GM12878 (cell line): Measurements from ENCODE around the gene BEX1. TPM values are rescaled to one million over a fixed set of nuclear protein-coding genes. Genes with fewer than 3 reads are reported as not detected.

Experiments
- ELK1 ChIP-seq: IDR thresholded peaks from 2 replicates; pipeline ENCODE4 v1.6.1; 2012; ENCODE audit warnings: low read depth, low read length, improper control_type of control experiment
- IRF3 ChIP-seq: fragments of 450-650 bp; IDR thresholded peaks from 2 replicates; pipeline ENCODE4 v1.6.1; 2014; ENCODE audit warnings: mild to moderate bottlenecking
- NKRF ChIP-seq: fragments of 450-650 bp; conservative IDR thresholded peaks from 2 replicates; pipeline ENCODE4 v1.6.1; 2017; ENCODE audit warnings: mild to moderate bottlenecking, moderate library complexity
- POLR2AphosphoS5 ChIP-seq: IDR thresholded peaks from 2 replicates; pipeline ENCODE4 v1.6.1; 2011; ENCODE audit warnings: mild to moderate bottlenecking, low read length, inconsistent platforms
- PRDM15 ChIP-seq: fragments of 450-650 bp; formaldehyde crosslinking; IDR thresholded peaks from 2 replicates; pipeline ENCODE4 v1.4.0; 2020; ENCODE audit warnings: mild to moderate bottlenecking, moderate library complexity
- polyA plus RNA-seq, 11 experiments: library from polyadenylated mRNA; depleted of rRNA in 4 of 11; unstranded in 6 of 11; stranded (reverse) in 5 of 11; fragments of >200 nt; fragmentation: Nextera tagmentation in 4 of 11; fragmentation: Illumina TruSeq in 1 of 11; extraction: Ambion mirVana in 4 of 11; extraction: Trizol in 1 of 11; gene quantifications; 1 replicate in 1 of 11; 2 replicates in 10 of 11; pipeline versions ENCODE4 v1.2.1 to v1.2.3, GENCODE V29; 2011 to 2016; ENCODE audit warnings: inconsistent platforms in 2 of 11, missing spikeins in 2 of 11, low read depth in 1 of 11
- total RNA-seq, 4 experiments: library from RNA; depleted of rRNA in 3 of 4; stranded (reverse); fragments of >200 nt in 3 of 4; fragmentation: Illumina TruSeq in 1 of 4; extraction: Trizol in 1 of 4; gene quantifications; 2 replicates each; pipeline versions ENCODE4 v1.2.1 to v1.2.3, GENCODE V29; 2013 to 2021
- TF ChIP-seq, protein P1 (sequence below): fragments of 450-650 bp; IDR thresholded peaks from 2 replicates; pipeline ENCODE4 v1.6.1; 2016; ENCODE audit warnings: mild to moderate bottlenecking, moderate library complexity, borderline replicate concordance

Gene BEX1
- total and polyA plus RNA-seq, 10 of the 15 experiments (the other 5 are each of a cell fraction or from before 2014, with no cell fraction given), result 0.19 to 3.8 TPM; not detected in 8

GRCh38 chrX:103052625-103053024, 11.3 kb downstream of the BEX1 start (continued):
- no peak for TF ChIP-seq PRDM15 (CRISPR knock-in tag)
- no peak for TF ChIP-seq POLR2AphosphoS5
- TF ChIP-seq IRF3, result no peak
- TF ChIP-seq ELK1, result no peak
- TF ChIP-seq NKRF, result no peak
- TF ChIP-seq, protein P1, sequence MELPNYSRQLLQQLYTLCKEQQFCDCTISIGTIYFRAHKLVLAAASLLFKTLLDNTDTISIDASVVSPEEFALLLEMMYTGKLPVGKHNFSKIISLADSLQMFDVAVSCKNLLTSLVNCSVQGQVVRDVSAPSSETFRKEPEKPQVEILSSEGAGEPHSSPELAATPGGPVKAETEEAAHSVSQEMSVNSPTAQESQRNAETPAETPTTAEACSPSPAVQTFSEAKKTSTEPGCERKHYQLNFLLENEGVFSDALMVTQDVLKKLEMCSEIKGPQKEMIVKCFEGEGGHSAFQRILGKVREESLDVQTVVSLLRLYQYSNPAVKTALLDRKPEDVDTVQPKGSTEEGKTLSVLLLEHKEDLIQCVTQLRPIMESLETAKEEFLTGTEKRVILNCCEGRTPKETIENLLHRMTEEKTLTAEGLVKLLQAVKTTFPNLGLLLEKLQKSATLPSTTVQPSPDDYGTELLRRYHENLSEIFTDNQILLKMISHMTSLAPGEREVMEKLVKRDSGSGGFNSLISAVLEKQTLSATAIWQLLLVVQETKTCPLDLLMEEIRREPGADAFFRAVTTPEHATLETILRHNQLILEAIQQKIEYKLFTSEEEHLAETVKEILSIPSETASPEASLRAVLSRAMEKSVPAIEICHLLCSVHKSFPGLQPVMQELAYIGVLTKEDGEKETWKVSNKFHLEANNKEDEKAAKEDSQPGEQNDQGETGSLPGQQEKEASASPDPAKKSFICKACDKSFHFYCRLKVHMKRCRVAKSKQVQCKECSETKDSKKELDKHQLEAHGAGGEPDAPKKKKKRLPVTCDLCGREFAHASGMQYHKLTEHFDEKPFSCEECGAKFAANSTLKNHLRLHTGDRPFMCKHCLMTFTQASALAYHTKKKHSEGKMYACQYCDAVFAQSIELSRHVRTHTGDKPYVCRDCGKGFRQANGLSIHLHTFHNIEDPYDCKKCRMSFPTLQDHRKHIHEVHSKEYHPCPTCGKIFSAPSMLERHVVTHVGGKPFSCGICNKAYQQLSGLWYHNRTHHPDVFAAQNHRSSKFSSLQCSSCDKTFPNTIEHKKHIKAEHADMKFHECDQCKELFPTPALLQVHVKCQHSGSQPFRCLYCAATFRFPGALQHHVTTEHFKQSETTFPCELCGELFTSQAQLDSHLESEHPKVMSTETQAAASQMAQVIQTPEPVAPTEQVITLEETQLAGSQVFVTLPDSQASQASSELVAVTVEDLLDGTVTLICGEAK, result no peak
